Measurements from ENCODE around the gene RETREG3. TPM values are rescaled to one million over a fixed set of nuclear protein-coding genes. Genes with fewer than 3 reads are reported as not detected.
"Not testable (repeated sequence)": the region's sequence is repeated elsewhere in the genome, so short reads cannot be mapped to it uniquely, and the experiment has no call there.

The RETREG3 gene
- total RNA-seq, 8 experiments from 2014 or later, result 27.1 to 40.2 (median 32.8) TPM

- H3K4me3 ChIP-seq; H3K27ac ChIP-seq; H3K4me1 ChIP-seq (replicated peaks in 1 of 2); ATAC-seq (replicated peaks in 6 of 8); in situ Hi-C loops (cut with MboI; ENCODE audit: low pct_unique_long_range_greater_than_20kb in 2 of 9, low sequenced_read_pairs in 9 of 9, unreplicated experiment in 9 of 9): not testable (repeated sequence)
- 74 to 100% (median 83%) methylated on average over 1 to 5 of the region's 6 CpGs; no CpG with 5 or more reads in 5 of the 10 experiments for WGBS, 10 experiments
Measured at GRCh38 chr17:42627032-42627764, 18.0 kb upstream of the RETREG3 start.

- in situ Hi-C loops (cut with MboI; ENCODE audit: low pct_unique_long_range_greater_than_20kb in 2 of 9, low sequenced_read_pairs in 9 of 9, unreplicated experiment in 9 of 9), result no loop called here
- Histone ChIP-seq H3K4me1 (replicated peaks in 1 of 2) (no peaks in the 10 kb centered on the region), H3K27ac (no peak overlapping the region), H3K4me3 (no peak overlapping the region)
- no peak for ATAC-seq (replicated peaks in 6 of 8)
- 20 to 95% (median 88%) methylated on average over 1 to 6 of the region's 7 CpGs for WGBS, 10 experiments
Measured at GRCh38 chr17:42623732-42624596, 14.8 kb upstream of the RETREG3 start.

GRCh38 chr17:42623271-42623670 lies 14.1 kb upstream of the RETREG3 start:
- in situ Hi-C loops (cut with MboI; ENCODE audit: low pct_unique_long_range_greater_than_20kb in 2 of 9, low sequenced_read_pairs in 9 of 9, unreplicated experiment in 9 of 9), result no loop called here
- WGBS, 10 experiments, result 13 to 80% (median 67%) methylated on average over 1 to 2 of the region's 2 CpGs; no CpG with 5 or more reads in 5 of the 10 experiments
- H3K4me1 ChIP-seq (replicated peaks in 1 of 2), result no peaks in the 10 kb centered on the region
- ATAC-seq (replicated peaks in 6 of 8), result no peak
- H3K4me3 ChIP-seq, result no peak overlapping the region
- H3K27ac ChIP-seq, result no peak overlapping the region

DNA sequence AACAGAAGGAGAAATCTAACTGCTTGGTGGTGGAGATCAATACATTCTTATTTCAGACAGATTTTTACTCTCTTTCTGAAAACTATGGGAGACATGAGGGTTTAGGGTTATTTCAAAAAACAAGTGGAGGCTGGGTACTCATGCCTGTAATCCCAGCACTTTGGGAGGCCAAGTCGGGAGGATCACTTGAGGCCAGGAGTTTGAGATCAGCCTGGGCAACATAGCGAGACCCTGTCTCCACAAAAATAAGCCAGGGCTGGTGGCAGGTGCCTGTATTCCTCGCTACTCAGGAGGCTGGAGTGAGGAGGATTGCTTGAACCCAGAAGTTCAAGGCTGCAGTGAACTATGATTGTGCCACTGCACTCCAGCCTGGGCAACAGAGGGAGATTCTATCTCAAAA lies 12.8 kb upstream of the RETREG3 start:
- in situ Hi-C loops (cut with MboI; ENCODE audit: low pct_unique_long_range_greater_than_20kb in 2 of 9, low sequenced_read_pairs in 9 of 9, unreplicated experiment in 9 of 9); H3K27ac ChIP-seq; H3K4me3 ChIP-seq; ATAC-seq (replicated peaks in 6 of 8); H3K4me1 ChIP-seq (replicated peaks in 1 of 2): not testable (repeated sequence)
- 34 to 94% (median 80%) methylated on average over 1 to 3 of the region's 3 CpGs; no CpG with 5 or more reads in 3 of the 10 experiments for WGBS, 10 experiments

DNA sequence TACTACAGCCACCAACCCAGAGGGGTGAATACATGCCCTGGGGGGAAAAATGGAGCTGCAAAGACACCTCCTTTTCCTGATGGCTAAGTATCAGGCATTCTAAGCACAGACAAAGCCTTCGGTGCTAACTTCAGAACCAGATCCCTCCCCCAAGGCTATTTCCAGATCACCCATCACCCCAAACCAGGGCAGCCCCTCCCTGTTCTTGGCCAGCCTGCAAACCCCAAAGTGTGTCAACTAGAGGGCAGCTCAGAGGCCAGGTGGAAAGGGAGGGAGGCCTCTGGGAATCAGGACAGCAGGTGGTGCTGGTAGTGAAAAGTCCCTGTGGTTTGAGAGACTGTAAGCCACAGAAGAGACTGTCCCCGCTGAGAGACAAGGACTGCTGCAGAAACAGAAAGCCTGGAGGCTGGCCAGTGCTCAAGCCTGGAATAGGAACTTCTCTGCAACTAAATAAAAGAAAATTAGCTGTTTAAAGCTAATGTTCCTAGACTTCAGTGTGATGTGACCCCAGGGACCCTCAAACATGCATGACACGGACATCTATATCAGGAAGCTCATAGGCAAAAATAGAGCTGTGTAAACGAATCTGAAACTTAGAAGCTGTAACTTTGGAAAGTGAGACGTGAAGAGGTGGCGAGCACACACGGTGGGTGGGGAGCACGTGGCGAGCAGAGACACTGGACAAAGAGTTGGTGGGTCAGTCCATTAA lies 9.4 kb upstream of the RETREG3 start:
- no peak overlapping the region for H3K4me3 ChIP-seq
- WGBS, 10 experiments, result 0 to 100% (median 52%) methylated on average over 1 to 7 of the region's 9 CpGs; no CpG with 5 or more reads in 2 of the 10 experiments
- ATAC-seq (replicated peaks in 6 of 8), result peak; percentile 40 to 80 (median 67)
- H3K4me1 ChIP-seq (replicated peaks in 1 of 2), result no peaks in the 10 kb centered on the region
- in situ Hi-C loops (cut with MboI; ENCODE audit: low pct_unique_long_range_greater_than_20kb in 2 of 9, low sequenced_read_pairs in 9 of 9, unreplicated experiment in 9 of 9), result no loop called here
- H3K27ac ChIP-seq, result no peak overlapping the region

- H3K27ac ChIP-seq, result no peak overlapping the region
- in situ Hi-C loops (cut with MboI; ENCODE audit: low pct_unique_long_range_greater_than_20kb in 2 of 9, low sequenced_read_pairs in 9 of 9, unreplicated experiment in 9 of 9), result no loop called here
- peak in 1 of 8 experiments; percentile 8 for ATAC-seq (replicated peaks in 6 of 8)
- WGBS, 10 experiments, result 50 to 100% (median 71%) methylated on average over 1 to 3 of the region's 4 CpGs; no CpG with 5 or more reads in 3 of the 10 experiments
- H3K4me1 ChIP-seq (replicated peaks in 1 of 2), result no peaks in the 10 kb centered on the region
- no peak overlapping the region for H3K4me3 ChIP-seq
Measured at GRCh38 chr17:42617956-42618431, 8.8 kb upstream of the RETREG3 start.

- peaks cover 3 to 5% of the 10 kb centered on the region in 2 donors for H3K4me1 ChIP-seq (replicated peaks in 1 of 2)
- in situ Hi-C loops (cut with MboI; ENCODE audit: low pct_unique_long_range_greater_than_20kb in 2 of 9, low sequenced_read_pairs in 9 of 9, unreplicated experiment in 9 of 9), result no loop called here
- H3K4me3 ChIP-seq, result no peak overlapping the region
- no peak for ATAC-seq (replicated peaks in 6 of 8)
- H3K27ac ChIP-seq, result no peak overlapping the region
- WGBS, 10 experiments, result 80 to 100% (median 93%) methylated on average over 1 to 3 of the region's 17 CpGs; no CpG with 5 or more reads in 5 of the 10 experiments
Measured at GRCh38 chr17:42613699-42614295, 4.6 kb upstream of the RETREG3 start.

DNA sequence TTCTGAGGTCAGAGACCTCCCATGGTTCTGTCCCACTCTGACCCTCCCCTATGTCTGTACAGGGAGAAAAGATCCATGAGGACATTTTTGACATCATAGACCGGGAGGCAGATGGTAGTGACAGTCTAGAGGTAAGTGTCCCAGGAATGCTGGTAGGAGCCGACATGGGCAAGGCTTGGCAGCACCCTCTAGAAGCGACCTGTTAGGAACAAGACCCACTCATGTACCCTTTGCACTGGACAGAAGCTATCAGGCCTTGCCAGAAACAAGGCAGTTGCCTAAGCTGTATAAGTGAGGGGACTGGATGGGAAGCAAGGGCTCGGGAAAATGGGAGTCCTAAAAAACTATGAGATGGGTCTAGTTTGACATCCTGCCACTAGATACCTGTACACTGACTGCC lies 2.8 kb upstream of the RETREG3 start:
- WGBS, 10 experiments, result 60 to 100% (median 98%) methylated on average over 1 to 4 of the region's 4 CpGs; no CpG with 5 or more reads in 2 of the 10 experiments
- peaks cover 3 to 12% of the 10 kb centered on the region in 2 donors for H3K4me1 ChIP-seq (replicated peaks in 1 of 2)
- no peak for ATAC-seq (replicated peaks in 6 of 8)
- no peak overlapping the region for H3K4me3 ChIP-seq
- in situ Hi-C loops (cut with MboI; ENCODE audit: low pct_unique_long_range_greater_than_20kb in 2 of 9, low sequenced_read_pairs in 9 of 9, unreplicated experiment in 9 of 9), result no loop called here
- no peak overlapping the region for H3K27ac ChIP-seq

DNA sequence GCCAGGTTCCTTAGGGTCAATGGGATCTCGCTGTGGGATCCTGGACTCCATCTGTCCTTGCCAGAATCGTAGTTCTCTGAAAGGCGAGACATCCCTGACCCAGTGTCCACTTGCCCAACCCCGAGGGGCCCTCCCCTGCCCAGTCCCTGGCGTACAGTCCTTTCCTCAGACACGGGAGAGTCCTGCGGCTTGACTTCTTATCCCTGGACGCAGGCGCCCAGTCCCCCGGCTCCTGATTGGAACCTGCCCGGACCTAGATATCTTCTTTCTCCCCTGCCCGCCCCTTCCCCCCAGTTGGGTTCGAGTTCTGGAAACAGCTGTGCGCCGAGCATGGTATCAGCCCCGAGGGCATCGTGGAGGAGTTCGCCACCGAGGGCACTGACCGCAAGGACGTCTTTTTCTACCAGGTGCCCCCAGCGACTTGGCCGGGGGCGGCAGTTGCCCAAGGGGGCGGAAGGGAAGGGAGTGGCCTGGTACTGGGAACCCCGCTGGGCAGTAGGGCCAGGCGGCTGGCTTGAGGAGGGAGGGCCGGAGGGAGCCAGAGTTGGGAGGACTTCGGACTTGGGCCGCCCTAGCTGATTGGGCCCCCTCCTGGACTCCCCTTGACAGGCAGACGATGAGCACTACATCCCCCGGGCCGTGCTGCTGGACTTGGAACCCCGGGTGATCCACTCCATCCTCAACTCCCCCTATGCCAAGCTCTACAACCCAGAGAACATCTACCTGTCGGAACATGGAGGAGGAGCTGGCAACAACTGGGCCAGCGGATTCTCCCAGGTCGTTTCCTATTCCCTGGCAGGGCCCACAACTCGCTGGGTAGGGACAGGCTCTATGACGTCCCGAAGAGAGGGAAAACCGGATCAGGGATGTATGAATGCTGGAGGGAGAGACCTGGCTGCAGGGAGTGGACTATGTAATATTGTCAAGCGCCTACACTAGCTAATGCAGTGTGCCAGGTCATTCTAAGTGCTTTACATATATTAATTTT lies 934 bp upstream of the RETREG3 start:
- Histone ChIP-seq H3K4me3 (peak overlapping the region; percentile 48 to 90 (median 51)), H3K27ac (peak overlapping the region; percentile 29 to 51), H3K4me1 (replicated peaks in 1 of 2) (peaks cover 3 to 12% of the 10 kb centered on the region in 2 donors)
- 0 to 60% (median 40%) methylated on average over 1 to 4 of the region's 42 CpGs; no CpG with 5 or more reads in 7 of the 10 experiments for WGBS, 10 experiments
- in situ Hi-C loops (cut with MboI; ENCODE audit: low pct_unique_long_range_greater_than_20kb in 2 of 9, low sequenced_read_pairs in 9 of 9, unreplicated experiment in 9 of 9), result not testable (repeated sequence)
- ATAC-seq (replicated peaks in 6 of 8), result peak; percentile 34 to 47 (median 41)

DNA sequence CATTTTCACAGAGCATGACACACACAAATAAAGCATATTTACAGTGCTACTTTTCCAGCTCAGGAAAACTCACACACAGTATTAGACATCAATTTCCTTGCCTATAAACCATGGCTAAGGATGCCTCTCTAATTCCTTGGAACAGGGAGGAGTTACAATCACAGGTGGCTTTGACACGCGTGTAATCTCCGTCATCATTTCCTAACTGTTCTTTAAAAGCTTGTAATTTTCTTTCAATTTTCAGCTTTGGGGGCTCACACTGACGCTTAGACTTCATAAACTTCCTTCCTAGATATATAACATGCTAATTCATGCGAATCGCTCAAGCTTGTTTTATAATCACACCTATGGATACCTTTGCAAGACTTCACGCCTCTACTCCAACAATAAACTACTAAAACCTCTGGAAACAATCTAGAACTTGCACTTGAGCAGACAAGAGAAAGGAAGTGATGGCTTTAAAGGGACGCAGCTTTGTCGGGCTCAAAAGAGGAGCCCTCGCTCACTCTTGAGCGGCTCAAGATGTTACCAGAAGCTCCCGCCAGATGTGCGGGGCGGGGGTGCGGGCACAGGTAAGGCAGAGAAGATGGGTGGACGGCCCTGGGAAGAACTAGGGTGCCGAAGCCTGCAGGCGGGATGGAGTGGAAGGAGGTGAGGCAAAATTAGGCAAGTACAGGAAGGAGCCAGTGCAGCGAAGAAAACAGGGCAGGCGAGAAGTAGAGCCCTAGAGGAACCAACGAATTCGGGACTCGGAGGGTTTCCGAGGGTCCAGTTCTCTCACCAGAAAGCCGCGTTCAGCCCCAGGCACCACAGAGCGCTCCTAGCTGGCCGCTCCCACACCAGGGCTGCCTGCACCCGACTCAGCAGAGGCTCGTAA lies 631 bp downstream of the RETREG3 start:
- H3K4me1 ChIP-seq (replicated peaks in 1 of 2), result peaks cover 3 to 12% of the 10 kb centered on the region in 2 donors
- ATAC-seq (replicated peaks in 6 of 8), result peak; percentile 61 to 76 (median 66)
- in situ Hi-C loops (cut with MboI; ENCODE audit: low pct_unique_long_range_greater_than_20kb in 2 of 9, low sequenced_read_pairs in 9 of 9, unreplicated experiment in 9 of 9), result no loop called here
- peak overlapping the region; percentile 86 to 90 for H3K27ac ChIP-seq
- peak overlapping the region; percentile 64 to 90 (median 82) for H3K4me3 ChIP-seq
- 0 to 9% (median 2%) methylated on average over 1 to 14 of the region's 30 CpGs; no CpG with 5 or more reads in 2 of the 10 experiments for WGBS, 10 experiments

DNA sequence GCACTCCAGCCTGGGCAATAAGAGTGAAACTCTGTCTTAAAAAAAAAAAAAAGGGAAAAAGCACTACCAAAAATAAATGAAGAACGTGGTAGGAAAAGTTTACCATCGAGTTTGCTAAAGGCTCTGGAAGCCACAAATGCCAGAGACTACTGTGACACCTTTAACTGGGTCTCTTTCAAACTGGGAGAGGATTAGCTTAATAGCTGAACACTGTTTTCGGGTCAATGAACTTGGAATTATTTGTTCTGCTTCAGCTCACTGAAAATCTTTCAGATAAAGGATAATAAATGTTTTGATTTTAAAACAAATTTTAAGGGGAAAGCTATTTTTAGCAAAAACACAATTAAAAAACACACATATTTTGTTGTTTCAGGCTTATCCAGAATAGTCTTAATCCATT lies 1.4 kb downstream of the RETREG3 start:
- no peak for ATAC-seq (replicated peaks in 6 of 8)
- in situ Hi-C loops (cut with MboI; ENCODE audit: low pct_unique_long_range_greater_than_20kb in 2 of 9, low sequenced_read_pairs in 9 of 9, unreplicated experiment in 9 of 9), result no loop called here
- peaks cover 3 to 12% of the 10 kb centered on the region in 2 donors for H3K4me1 ChIP-seq (replicated peaks in 1 of 2)
- H3K27ac ChIP-seq, result no peak overlapping the region
- peak overlapping the region; percentile 64 to 90 (median 82) for H3K4me3 ChIP-seq
- WGBS, 10 experiments, result 11 to 79% (median 53%) methylated on average over 2 to 3 of the region's 3 CpGs; no CpG with 5 or more reads in 1 of the 10 experiments
